Duodenal mucosa (tissue), 2 donors: ENCODE results near the gene EIPR1.
"Not testable (repeated sequence)": the region's sequence is repeated elsewhere in the genome, so short reads cannot be mapped to it uniquely, and the experiment has no call there.

Experiments used
- H3K27ac ChIP-seq: one replicate; pipeline ENCODE4 v1.7.0; 2013; ENCODE audit warnings: low read depth, low read length
- H3K27me3 ChIP-seq, 2 donors: one replicate each; pipeline ENCODE4 v1.7.0; 2013; ENCODE audit warnings: low read length in 2 of 2, control low read depth in 1 of 2; ENCODE audit not compliant: insufficient read depth in 2 of 2, control insufficient read depth in 1 of 2
- H3K36me3 ChIP-seq, 2 donors: one replicate each; pipeline ENCODE4 v1.7.0; 2013; ENCODE audit warnings: low read length in 2 of 2, control low read depth in 1 of 2; ENCODE audit not compliant: insufficient read depth in 2 of 2, control insufficient read depth in 1 of 2
- H3K4me1 ChIP-seq, 2 donors: one replicate each; pipeline ENCODE4 v1.7.0; 2013; ENCODE audit warnings: low read length in 2 of 2, control low read depth in 1 of 2; ENCODE audit not compliant: insufficient read depth in 2 of 2, control insufficient read depth in 1 of 2
- H3K4me3 ChIP-seq, 2 donors: one replicate each; pipeline ENCODE4 v1.7.0; 2013; ENCODE audit warnings: low read length in 2 of 2, low read depth in 1 of 2
- H3K9ac ChIP-seq, 2 donors: one replicate each; pipeline ENCODE4 v1.7.0; 2013; ENCODE audit warnings: low read length in 2 of 2, low read depth in 1 of 2
- H3K9me3 ChIP-seq, 2 donors: one replicate each; pipeline ENCODE4 v1.7.0; 2013; ENCODE audit warnings: low read length in 2 of 2, control low read depth in 1 of 2; ENCODE audit not compliant: control insufficient read depth in 1 of 2

The EIPR1 gene

DNA sequence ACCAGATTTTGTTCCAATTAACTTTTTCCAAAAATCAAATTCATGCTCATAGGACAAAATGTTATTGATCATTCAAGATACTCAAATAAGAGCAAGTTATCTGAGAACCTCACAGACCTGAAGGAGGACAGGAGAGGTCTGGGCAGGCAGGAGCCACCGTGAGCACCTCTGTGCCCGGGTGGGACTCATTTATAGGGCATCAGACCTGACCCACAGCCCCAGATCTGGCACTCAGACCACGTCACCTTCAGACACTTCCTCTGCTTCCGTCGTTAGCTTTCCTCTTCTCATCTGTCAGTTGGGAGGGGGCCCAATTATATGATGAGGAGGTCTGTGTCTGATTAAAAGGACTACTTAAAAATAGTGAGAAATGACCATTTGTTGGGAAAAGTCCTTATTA, 169.4 kb downstream of the EIPR1 start:
- no peak overlapping the region for H3K9ac ChIP-seq
- peaks cover 0 to 16% of the 10 kb centered on the region in 2 donors for H3K36me3 ChIP-seq
- H3K4me1 ChIP-seq = no peaks in the 10 kb centered on the region
- H3K27me3 ChIP-seq = no peaks in the 10 kb centered on the region
- H3K4me3 ChIP-seq = no peak overlapping the region
- H3K27ac ChIP-seq = no peak overlapping the region
- H3K9me3 ChIP-seq = peaks cover 0 to 5% of the 10 kb centered on the region in 2 donors

DNA sequence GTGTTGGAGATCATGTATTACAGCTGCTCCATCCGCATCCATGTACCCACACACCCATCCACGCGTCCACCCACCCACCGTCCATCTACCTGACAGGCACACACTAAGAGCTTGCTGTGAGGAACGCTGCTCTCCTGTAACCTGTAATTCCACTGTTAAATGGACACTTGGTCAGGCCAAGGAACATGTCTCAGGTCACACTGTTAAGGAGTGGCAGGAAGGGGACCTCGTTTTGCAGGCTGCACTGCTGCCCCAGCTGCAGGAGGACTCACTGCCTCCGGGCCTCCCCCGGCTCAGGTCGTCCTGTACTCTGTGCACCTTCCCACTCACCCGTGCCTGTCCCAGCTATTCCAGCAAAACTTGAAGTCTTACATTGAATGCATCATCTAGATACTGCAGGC, 170.5 kb downstream of the EIPR1 start:
- peaks cover 0 to 5% of the 10 kb centered on the region in 2 donors for H3K9me3 ChIP-seq
- no peaks in the 10 kb centered on the region for H3K27me3 ChIP-seq

DNA sequence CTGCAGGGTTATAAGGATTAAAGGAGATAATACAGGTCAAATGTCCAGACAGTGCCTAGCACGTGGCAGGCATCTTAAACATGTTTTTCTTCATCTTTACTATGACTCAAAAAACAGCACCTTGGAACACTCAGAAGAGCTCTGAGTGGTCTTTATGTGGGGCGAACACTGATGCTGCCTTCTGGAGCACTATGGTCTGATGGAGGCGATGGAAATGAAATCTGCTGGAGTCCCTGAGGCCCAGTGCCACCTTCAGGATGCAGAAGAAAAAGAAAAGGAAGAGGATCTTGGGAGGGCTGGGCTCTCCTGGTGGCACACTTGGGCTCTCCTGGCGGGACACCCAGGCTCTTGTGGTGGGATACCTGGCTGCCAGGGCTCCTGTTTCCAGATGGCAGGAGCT, 171.8 kb downstream of the EIPR1 start:
- H3K27ac ChIP-seq = no peak overlapping the region
- H3K4me1 ChIP-seq = no peaks in the 10 kb centered on the region
- no peaks in the 10 kb centered on the region for H3K27me3 ChIP-seq
- H3K9ac ChIP-seq = no peak overlapping the region
- peaks cover 0 to 5% of the 10 kb centered on the region in 2 donors for H3K9me3 ChIP-seq
- no peak overlapping the region for H3K4me3 ChIP-seq
- H3K36me3 ChIP-seq = peaks cover 0 to 16% of the 10 kb centered on the region in 2 donors

More for the DNA sequence above, 170.5 kb downstream of the EIPR1 start:
- H3K27ac ChIP-seq = no peak overlapping the region
- H3K36me3 ChIP-seq = peaks cover 0 to 16% of the 10 kb centered on the region in 2 donors
- H3K4me1 ChIP-seq = no peaks in the 10 kb centered on the region
- no peak overlapping the region for H3K9ac ChIP-seq
- no peak overlapping the region for H3K4me3 ChIP-seq

DNA sequence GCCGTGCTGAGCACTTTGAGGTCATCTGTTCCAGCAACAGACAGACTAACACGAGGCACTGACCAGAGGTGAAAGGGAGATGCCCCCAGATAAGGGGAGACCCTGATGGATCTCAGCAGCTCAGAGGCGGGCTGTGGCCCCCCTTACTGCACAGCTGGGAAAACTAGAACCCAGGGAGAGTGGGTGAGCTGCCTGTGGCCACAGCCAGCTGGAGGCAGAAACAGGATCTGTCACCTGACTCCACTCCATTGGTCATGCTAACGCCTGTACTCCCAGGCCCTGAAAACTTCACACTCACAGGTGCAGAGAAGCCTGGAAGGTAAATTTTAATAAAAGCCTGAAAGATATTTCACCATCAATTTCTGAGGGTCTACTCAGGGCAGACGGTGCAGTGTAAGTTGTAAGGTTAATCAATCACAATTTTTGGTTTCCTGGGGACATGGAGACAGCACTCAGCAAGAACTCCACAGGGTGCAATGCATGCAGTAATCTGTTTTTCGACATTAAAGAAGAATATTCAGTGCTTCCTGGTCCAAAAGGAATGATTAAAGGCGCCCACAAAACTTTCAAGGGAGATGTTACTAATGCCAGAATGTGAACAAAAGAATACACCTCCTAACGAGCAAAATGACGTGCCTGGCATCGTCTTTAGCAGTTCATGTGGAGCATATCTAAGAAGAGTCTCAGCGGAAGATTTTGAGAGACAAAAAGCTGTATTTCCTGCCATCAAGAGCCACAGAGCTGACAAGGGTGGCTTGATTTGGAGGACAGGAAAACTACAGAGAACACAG, 173.4 kb downstream of the EIPR1 start:
- no peak overlapping the region for H3K4me3 ChIP-seq
- peaks cover 0 to 9% of the 10 kb centered on the region in 2 donors for H3K9me3 ChIP-seq
- H3K9ac ChIP-seq = no peak overlapping the region
- H3K4me1 ChIP-seq = no peaks in the 10 kb centered on the region
- no peaks in the 10 kb centered on the region for H3K27me3 ChIP-seq
- H3K27ac ChIP-seq = no peak overlapping the region
- H3K36me3 ChIP-seq = peaks cover 0 to 13% of the 10 kb centered on the region in 2 donors

DNA sequence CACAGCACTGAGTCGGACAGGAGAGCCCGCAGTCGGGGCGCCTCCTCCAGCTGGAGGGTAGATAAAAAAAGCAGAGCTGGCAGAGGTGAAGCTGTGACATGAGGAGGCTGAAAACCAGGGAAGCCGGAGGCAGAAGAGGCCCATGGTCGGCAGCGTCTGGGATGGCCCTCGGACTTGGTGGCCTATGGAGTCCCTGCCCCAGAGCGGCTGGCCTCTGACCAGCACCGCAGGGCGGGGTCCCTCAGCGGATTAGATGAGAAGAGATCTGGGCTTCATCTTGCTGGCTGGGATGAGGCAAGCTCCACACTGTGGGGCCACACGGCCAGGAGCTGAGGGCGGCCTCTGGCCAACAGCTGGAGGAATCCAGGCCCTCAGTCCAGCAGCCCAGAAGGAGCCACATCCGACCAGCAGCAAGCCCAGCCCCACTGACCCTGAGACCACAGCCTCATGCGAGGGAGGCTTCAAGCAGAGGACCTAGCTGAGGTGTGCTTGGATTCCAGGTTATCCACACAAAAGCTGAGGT, 174.1 kb downstream of the EIPR1 start:
- Histone ChIP-seq H3K27ac (no peak overlapping the region), H3K4me3 (no peak overlapping the region), H3K9ac (no peak overlapping the region), H3K36me3 (peaks cover 0 to 9% of the 10 kb centered on the region in 2 donors), H3K4me1 (no peaks in the 10 kb centered on the region), H3K27me3 (no peaks in the 10 kb centered on the region), H3K9me3 (peaks cover 0 to 9% of the 10 kb centered on the region in 2 donors)

DNA sequence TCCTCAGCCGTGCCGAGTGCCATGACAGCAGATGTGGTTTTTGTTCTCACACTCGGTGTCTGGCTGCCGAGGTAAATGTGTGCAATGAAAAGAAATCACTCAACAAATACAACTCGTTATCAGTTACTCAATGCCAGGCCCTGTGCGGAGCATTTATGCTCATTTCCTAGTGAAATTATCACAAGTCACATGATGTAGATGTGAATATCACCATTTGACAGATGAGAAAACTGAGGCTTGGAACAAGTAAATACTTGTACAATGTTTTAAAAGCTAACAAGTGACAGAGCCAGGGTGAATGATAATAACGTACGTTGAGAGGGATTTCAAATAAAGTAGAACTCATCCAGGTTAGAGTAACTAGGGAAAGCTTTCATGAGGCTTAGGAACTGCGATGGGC, 174.7 kb downstream of the EIPR1 start:
- no peak overlapping the region for H3K9ac ChIP-seq
- no peak overlapping the region for H3K27ac ChIP-seq
- H3K9me3 ChIP-seq = peaks cover 0 to 9% of the 10 kb centered on the region in 2 donors
- no peaks in the 10 kb centered on the region for H3K4me1 ChIP-seq
- H3K36me3 ChIP-seq = peaks cover 0 to 4% of the 10 kb centered on the region in 2 donors
- no peaks in the 10 kb centered on the region for H3K27me3 ChIP-seq
- H3K4me3 ChIP-seq = no peak overlapping the region

DNA sequence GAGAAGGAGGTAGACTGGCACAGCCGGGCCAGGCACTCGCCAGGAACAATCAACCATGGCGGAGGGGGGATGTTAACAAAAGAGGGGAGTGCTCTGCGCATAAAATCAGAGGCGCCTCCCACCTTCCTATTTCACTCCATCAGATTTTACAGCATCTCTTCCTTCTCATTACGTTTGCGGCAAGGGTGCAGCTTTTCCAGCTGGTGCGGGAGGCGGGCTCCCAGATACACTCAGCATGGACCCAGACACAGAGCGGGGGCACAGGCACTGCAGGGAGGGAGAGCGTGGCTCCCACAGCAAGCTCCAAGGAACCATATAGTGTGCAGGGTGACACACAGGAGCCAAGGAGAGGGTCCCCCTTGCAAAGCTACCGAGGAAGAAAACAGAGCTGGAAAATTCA, 176.3 kb downstream of the EIPR1 start:
- Histone ChIP-seq H3K9me3 (peaks cover 0 to 9% of the 10 kb centered on the region in 2 donors), H3K4me1 (no peaks in the 10 kb centered on the region), H3K27ac (no peak overlapping the region), H3K4me3 (no peak overlapping the region), H3K27me3 (no peaks in the 10 kb centered on the region), H3K36me3 (peaks cover 0 to 9% of the 10 kb centered on the region in 2 donors), H3K9ac (no peak overlapping the region)

DNA sequence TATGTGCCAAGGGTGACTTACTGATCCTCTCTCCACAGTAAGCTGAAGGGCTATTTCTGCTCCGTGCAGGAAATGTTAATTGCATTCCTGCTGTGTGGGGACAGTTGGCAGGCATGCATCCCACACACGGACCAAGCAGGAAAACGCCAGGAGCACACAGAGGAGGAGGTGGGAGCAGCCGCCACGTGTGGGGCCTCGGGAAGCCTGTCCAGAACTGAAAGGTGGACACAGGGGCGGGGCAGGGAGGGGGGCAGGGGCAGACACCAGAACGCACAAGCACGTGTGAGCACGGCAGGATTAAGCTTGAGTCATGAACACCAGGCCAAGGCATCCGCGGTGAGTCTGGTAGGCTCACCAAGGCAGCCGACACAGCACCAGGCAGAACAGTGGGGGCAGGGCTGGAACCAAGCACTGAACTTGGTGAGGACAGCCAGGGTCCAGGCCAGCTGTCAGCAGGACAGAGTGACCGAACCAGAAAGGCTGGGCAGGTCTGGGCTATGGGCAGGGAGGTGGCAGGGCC, 177.1 kb downstream of the EIPR1 start:
- Histone ChIP-seq H3K4me3 (no peak overlapping the region), H3K4me1 (no peaks in the 10 kb centered on the region), H3K27ac (no peak overlapping the region), H3K36me3 (peaks cover 0 to 14% of the 10 kb centered on the region in 2 donors), H3K27me3 (no peaks in the 10 kb centered on the region), H3K9me3 (peaks cover 0 to 7% of the 10 kb centered on the region in 2 donors), H3K9ac (no peak overlapping the region)

DNA sequence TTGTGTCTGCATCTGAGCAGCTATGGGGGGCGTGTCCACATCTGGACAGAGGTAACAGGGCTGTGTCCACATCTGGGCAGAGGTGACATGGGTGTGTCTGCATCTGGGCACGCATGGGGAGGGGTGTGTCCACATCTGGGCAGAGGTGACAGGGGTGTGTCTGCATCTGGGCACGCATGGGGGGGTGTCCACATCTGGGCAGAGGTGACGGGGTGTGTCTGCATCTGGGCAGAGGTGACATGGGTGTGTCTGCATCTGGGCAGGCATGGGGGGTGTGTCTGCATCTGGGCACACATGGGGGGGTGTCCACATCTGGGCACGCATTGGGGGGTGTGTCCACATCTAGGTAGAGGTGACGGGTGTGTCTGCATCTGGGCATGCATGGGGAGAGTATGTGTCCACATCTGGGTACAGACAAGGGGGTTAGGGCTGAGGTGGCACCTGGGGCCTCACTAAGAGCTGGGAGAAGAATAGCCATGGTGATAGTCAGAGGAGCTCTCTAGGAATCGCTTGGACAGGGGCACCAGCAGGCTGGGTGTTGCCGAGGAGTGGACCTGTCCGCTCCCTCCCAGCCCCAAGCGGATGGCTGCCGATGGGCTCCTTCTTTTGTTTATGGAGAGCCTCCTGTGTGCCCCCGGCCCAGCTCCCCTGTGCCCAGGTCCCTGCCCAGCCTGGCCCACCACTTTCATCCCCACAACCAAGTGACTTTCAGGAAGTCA, 177.8 kb downstream of the EIPR1 start:
- H3K4me1 ChIP-seq = no peaks in the 10 kb centered on the region
- H3K27me3 ChIP-seq = no peaks in the 10 kb centered on the region
- H3K27ac ChIP-seq = no peak overlapping the region

DNA sequence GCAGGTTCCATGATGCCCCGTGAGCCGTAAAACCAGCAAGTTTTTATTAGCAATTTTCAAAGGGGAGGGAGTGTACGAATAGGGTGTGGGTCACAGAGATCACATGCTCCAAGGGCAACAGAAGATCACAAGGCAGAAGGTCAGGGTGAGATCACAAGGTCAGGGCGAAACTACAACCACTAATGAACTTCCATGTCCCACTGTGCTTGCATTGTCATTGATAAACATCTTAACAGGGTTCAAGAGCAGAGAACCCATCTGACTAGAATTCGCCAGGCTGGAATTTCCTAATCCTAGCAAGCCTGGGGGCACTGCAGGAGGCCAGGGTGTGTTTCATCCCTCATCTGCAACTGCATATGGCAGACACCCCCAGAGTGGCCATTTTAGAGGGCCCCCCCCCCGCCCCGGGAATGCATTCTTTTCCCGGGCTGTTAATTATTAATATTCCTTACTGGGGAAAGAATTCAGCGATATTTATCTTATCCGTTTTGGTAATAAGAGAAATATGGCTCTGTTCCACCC, 178.9 kb downstream of the EIPR1 start:
- H3K27ac ChIP-seq, H3K9me3 ChIP-seq, H3K4me3 ChIP-seq, H3K9ac ChIP-seq, H3K27me3 ChIP-seq, H3K4me1 ChIP-seq: not testable (repeated sequence)
- H3K36me3 ChIP-seq = peaks cover 3 to 22% of the 10 kb centered on the region in 2 donors

More for the DNA sequence above, 177.8 kb downstream of the EIPR1 start:
- peaks cover 1 to 14% of the 10 kb centered on the region in 2 donors for H3K36me3 ChIP-seq
- no peak overlapping the region for H3K9ac ChIP-seq
- H3K9me3 ChIP-seq = peaks cover 0 to 3% of the 10 kb centered on the region in 2 donors
- no peak overlapping the region for H3K4me3 ChIP-seq
